Uterus (tissue), 2 donors: ENCODE results near the gene ECE2.

ENCODE experiments used
- POLR2A ChIP-seq, 2 donors: fragments of 450-650 bp; IDR thresholded peaks; one replicate each; pipeline ENCODE4 v1.6.1; 2016; ENCODE audit warnings: antibody characterized with exemption in 2 of 2, mild to moderate bottlenecking in 1 of 2, moderate library complexity in 1 of 2
- TF ChIP-seq, protein P1 (sequence below), 4 experiments: fragments of 200-600 bp in 2 of 4; fragments of 450-650 bp in 2 of 4; sonication (generic) in 2 of 4; IDR thresholded peaks; one replicate each; pipeline ENCODE4 v1.5.1; 2016 to 2019; ENCODE audit warnings: antibody characterized with exemption in 4 of 4, mild to moderate bottlenecking in 2 of 4, moderate library complexity in 1 of 4

- TF ChIP-seq, protein P1, sequence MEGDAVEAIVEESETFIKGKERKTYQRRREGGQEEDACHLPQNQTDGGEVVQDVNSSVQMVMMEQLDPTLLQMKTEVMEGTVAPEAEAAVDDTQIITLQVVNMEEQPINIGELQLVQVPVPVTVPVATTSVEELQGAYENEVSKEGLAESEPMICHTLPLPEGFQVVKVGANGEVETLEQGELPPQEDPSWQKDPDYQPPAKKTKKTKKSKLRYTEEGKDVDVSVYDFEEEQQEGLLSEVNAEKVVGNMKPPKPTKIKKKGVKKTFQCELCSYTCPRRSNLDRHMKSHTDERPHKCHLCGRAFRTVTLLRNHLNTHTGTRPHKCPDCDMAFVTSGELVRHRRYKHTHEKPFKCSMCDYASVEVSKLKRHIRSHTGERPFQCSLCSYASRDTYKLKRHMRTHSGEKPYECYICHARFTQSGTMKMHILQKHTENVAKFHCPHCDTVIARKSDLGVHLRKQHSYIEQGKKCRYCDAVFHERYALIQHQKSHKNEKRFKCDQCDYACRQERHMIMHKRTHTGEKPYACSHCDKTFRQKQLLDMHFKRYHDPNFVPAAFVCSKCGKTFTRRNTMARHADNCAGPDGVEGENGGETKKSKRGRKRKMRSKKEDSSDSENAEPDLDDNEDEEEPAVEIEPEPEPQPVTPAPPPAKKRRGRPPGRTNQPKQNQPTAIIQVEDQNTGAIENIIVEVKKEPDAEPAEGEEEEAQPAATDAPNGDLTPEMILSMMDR (IDR thresholded peaks at IDR 0.05): no peak
- no peak for TF ChIP-seq POLR2A (IDR thresholded peaks at IDR 0.05)
Observed at GRCh38 chr3:184315871-184316661, 40.2 kb downstream of the ECE2 start.
